ENCODE results near the gene TMPRSS7.

The TMPRSS7 gene

DNA sequence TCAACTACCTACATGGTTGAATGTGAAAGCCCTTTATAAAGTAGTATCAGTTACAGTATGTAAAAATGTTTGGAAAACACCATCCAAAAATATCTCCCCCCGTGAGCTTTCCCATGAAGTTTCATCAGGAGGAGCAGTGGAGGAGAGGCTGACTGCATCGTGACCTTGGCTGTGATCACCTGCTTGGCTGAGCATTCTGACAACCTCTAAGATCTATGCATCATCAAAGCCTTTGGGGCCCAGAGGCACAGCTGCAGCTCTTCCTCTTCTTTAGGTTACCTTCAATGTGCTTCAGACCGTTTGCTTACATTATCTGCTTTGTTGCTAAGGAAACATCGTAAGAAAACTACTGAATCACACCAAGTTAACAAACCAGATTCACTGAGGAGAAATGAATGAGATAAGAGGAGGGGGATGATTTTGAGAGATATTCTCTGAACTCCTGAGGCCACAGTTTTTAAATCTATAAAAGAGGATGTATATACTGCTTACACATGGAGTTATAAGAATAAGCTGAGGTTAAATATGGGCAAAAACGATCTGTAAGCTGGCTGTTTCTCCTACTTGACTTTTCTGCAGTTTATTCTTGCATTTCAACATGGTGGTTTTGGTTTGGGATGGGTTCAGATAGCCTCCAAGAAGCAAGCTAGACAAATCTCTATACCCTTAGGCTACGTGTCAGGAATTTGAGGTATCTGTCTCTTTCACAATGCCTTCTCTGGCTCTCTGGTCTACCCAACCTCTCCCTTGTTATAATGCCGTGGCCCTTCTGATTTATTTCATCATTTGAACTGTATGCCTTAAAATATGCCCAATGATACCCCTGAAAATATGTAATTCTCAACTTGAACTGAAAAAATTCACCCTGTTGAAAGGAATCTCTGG, 94.5 kb downstream of the TMPRSS7 start:
- TF ChIP-seq ZNF70 (CRISPR knock-in tag; IDR thresholded peaks at IDR 0.05) (no peak), OSR1 (CRISPR knock-in tag; IDR thresholded peaks at IDR 0.05) (no peak), BACH2 (CRISPR knock-in tag; IDR thresholded peaks at IDR 0.05; ENCODE audit: borderline replicate concordance) (no peak), SNAI2 (CRISPR knock-in tag; IDR thresholded peaks at IDR 0.05) (no peak), ARNTL (CRISPR knock-in tag; IDR thresholded peaks at IDR 0.05; ENCODE audit: borderline replicate concordance, low read depth) (no peak), ISL1 (CRISPR knock-in tag; IDR thresholded peaks at IDR 0.05) (no peak), ZNF8 (CRISPR knock-in tag; IDR thresholded peaks at IDR 0.05) (no peak), TCF4 (CRISPR knock-in tag; IDR thresholded peaks at IDR 0.05; ENCODE audit: borderline replicate concordance) (no peak), PPARA (CRISPR knock-in tag; IDR thresholded peaks at IDR 0.05; ENCODE audit: borderline replicate concordance) (no peak), RARB (CRISPR knock-in tag; IDR thresholded peaks at IDR 0.05) (no peak)
- TF ChIP-seq, protein P1, sequence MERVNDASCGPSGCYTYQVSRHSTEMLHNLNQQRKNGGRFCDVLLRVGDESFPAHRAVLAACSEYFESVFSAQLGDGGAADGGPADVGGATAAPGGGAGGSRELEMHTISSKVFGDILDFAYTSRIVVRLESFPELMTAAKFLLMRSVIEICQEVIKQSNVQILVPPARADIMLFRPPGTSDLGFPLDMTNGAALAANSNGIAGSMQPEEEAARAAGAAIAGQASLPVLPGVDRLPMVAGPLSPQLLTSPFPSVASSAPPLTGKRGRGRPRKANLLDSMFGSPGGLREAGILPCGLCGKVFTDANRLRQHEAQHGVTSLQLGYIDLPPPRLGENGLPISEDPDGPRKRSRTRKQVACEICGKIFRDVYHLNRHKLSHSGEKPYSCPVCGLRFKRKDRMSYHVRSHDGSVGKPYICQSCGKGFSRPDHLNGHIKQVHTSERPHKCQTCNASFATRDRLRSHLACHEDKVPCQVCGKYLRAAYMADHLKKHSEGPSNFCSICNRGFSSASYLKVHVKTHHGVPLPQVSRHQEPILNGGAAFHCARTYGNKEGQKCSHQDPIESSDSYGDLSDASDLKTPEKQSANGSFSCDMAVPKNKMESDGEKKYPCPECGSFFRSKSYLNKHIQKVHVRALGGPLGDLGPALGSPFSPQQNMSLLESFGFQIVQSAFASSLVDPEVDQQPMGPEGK (CRISPR knock-in tag; IDR thresholded peaks at IDR 0.05; ENCODE audit: borderline replicate concordance), result no peak
- TF ChIP-seq, protein P2, sequence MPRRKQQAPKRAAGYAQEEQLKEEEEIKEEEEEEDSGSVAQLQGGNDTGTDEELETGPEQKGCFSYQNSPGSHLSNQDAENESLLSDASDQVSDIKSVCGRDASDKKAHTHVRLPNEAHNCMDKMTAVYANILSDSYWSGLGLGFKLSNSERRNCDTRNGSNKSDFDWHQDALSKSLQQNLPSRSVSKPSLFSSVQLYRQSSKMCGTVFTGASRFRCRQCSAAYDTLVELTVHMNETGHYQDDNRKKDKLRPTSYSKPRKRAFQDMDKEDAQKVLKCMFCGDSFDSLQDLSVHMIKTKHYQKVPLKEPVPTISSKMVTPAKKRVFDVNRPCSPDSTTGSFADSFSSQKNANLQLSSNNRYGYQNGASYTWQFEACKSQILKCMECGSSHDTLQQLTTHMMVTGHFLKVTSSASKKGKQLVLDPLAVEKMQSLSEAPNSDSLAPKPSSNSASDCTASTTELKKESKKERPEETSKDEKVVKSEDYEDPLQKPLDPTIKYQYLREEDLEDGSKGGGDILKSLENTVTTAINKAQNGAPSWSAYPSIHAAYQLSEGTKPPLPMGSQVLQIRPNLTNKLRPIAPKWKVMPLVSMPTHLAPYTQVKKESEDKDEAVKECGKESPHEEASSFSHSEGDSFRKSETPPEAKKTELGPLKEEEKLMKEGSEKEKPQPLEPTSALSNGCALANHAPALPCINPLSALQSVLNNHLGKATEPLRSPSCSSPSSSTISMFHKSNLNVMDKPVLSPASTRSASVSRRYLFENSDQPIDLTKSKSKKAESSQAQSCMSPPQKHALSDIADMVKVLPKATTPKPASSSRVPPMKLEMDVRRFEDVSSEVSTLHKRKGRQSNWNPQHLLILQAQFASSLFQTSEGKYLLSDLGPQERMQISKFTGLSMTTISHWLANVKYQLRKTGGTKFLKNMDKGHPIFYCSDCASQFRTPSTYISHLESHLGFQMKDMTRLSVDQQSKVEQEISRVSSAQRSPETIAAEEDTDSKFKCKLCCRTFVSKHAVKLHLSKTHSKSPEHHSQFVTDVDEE (CRISPR knock-in tag; IDR thresholded peaks at IDR 0.05), result no peak
- TF ChIP-seq, protein P3, sequence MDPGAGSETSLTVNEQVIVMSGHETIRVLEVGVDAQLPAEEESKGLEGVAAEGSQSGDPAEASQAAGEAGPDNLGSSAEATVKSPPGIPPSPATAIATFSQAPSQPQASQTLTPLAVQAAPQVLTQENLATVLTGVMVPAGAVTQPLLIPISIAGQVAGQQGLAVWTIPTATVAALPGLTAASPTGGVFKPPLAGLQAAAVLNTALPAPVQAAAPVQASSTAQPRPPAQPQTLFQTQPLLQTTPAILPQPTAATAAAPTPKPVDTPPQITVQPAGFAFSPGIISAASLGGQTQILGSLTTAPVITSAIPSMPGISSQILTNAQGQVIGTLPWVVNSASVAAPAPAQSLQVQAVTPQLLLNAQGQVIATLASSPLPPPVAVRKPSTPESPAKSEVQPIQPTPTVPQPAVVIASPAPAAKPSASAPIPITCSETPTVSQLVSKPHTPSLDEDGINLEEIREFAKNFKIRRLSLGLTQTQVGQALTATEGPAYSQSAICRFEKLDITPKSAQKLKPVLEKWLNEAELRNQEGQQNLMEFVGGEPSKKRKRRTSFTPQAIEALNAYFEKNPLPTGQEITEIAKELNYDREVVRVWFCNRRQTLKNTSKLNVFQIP (CRISPR knock-in tag; IDR thresholded peaks at IDR 0.05; ENCODE audit: borderline replicate concordance, low read depth), result no peak
- TF ChIP-seq, protein P4, sequence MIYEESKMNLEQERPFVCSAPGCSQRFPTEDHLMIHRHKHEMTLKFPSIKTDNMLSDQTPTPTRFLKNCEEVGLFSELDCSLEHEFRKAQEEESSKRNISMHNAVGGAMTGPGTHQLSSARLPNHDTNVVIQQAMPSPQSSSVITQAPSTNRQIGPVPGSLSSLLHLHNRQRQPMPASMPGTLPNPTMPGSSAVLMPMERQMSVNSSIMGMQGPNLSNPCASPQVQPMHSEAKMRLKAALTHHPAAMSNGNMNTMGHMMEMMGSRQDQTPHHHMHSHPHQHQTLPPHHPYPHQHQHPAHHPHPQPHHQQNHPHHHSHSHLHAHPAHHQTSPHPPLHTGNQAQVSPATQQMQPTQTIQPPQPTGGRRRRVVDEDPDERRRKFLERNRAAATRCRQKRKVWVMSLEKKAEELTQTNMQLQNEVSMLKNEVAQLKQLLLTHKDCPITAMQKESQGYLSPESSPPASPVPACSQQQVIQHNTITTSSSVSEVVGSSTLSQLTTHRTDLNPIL (CRISPR knock-in tag; IDR thresholded peaks at IDR 0.05; ENCODE audit: low read depth), result no peak
- no peak for ATAC-seq

DNA sequence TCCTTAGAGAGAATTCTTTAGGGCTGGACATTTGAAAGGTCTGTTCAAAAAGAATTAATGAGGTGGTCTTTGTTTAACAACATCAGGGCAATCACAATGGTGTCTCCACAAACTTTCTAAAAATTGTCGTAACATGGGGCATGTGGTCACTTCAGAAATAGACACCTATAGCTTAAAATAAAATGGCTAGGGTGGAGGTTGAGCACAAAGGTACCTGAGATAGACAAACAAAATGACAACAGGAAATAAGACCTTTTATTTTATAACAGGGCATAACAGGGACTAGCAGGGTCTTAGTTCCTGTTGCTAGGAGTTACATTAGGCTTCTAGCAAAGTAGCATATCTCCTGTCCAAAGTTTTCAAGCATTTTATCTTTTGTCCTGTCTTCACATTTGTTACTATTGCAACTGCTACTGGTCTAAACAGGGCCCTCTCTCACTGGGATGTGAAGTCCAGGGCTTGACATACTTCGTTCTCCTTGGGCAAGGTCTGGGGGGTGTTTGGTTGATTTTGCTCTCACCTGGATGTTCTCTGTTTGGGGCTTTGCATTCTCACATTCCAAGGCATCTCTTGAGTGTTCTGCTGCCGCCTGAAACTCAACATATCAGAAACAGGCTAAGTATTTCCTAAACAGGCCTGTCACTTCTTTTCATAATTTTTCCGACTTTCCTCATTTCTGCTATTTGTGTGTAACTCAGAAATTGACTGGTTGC, 95.5 kb downstream of the TMPRSS7 start:
- no peak for ATAC-seq

More for the DNA sequence above, 95.5 kb downstream of the TMPRSS7 start:
- TF ChIP-seq RARB (CRISPR knock-in tag; IDR thresholded peaks at IDR 0.05) (no peak), ESRRG (CRISPR knock-in tag; IDR thresholded peaks at IDR 0.05) (no peak), ZNF8 (CRISPR knock-in tag; IDR thresholded peaks at IDR 0.05) (no peak), ISL1 (CRISPR knock-in tag; IDR thresholded peaks at IDR 0.05) (no peak), TCF4 (CRISPR knock-in tag; IDR thresholded peaks at IDR 0.05; ENCODE audit: borderline replicate concordance) (no peak), TOX (CRISPR knock-in tag; IDR thresholded peaks at IDR 0.05; ENCODE audit: borderline replicate concordance) (no peak), ZFP30 (CRISPR knock-in tag; IDR thresholded peaks at IDR 0.05) (no peak), SNAI2 (CRISPR knock-in tag; IDR thresholded peaks at IDR 0.05) (no peak)
- TF ChIP-seq, protein P5, sequence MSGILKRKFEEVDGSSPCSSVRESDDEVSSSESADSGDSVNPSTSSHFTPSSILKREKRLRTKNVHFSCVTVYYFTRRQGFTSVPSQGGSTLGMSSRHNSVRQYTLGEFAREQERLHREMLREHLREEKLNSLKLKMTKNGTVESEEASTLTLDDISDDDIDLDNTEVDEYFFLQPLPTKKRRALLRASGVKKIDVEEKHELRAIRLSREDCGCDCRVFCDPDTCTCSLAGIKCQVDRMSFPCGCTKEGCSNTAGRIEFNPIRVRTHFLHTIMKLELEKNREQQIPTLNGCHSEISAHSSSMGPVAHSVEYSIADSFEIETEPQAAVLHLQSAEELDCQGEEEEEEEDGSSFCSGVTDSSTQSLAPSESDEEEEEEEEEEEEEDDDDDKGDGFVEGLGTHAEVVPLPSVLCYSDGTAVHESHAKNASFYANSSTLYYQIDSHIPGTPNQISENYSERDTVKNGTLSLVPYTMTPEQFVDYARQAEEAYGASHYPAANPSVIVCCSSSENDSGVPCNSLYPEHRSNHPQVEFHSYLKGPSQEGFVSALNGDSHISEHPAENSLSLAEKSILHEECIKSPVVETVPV (CRISPR knock-in tag; IDR thresholded peaks at IDR 0.05), result no peak
- TF ChIP-seq, protein P4 (CRISPR knock-in tag; IDR thresholded peaks at IDR 0.05; ENCODE audit: low read depth), result no peak
